ENCODE data around the gene NRIP3. TPM values are rescaled to one million over a fixed set of nuclear protein-coding genes. Genes with fewer than 3 reads are reported as not detected.

NRIP3 gene
- total RNA-seq: 8.8 TPM

GRCh38 chr11:9003573-9004182 is at the start of gene NRIP3:
NRIP3 (minus strand) TSS chr11:9004001; CDS start chr11:9003935, 66 bp downstream.

GRCh38 chr11:8964324-8965320 is 39.2 kb downstream of the NRIP3 start, which contains the start of gene TMEM9B:
TMEM9B (minus strand) TSS chr11:8964442; CDS start chr11:8964313, 129 bp downstream.

GRCh38 chr11:8942518-8943066 is 61.2 kb downstream of the NRIP3 start, which contains the start of gene ASCL3:
ASCL3 (minus strand) TSS chr11:8943016; CDS start chr11:8938161, 4,855 bp downstream.

GRCh38 chr11:8932564-8933180 is 71.1 kb downstream of the NRIP3 start, which contains the start of gene C11orf16:
C11orf16 (minus strand) TSS chr11:8932947; CDS start chr11:8932308, 639 bp downstream.

Small RNA genes lying within 50 kb of the gene (small RNA-seq; reads per million reads assigned to genes)
- gene RF00019 (ENCODE audit: low replicate concordance): not detected

Other genes with a start within 250 kb of the NRIP3 start
- 24.7 TPM for gene AKIP1, start 92.8 kb downstream of the NRIP3 start, total RNA-seq
- gene C11orf16, start 71.1 kb downstream of the NRIP3 start, total RNA-seq: not detected
- not detected for gene ASCL3, start 61.0 kb downstream of the NRIP3 start, total RNA-seq
- 37.9 TPM for gene TMEM9B, start 39.6 kb downstream of the NRIP3 start, total RNA-seq
- gene SCUBE2, start 87.6 kb upstream of the NRIP3 start, total RNA-seq: 7.2 TPM